HG03135 (cell line): ENCODE data around the gene ATG2A.

Experiments used
- ATAC-seq: cut with Tn5 transposase; IDR thresholded peaks from one replicate; pipeline ENCODE4 v1.9.1; 2021; ENCODE audit warnings: mild to moderate bottlenecking, moderate library complexity; ENCODE audit not compliant: unreplicated experiment

The ATG2A gene

GRCh38 chr11:64925536-64926436 lies 8.8 kb upstream of the ATG2A start:
- no peak for ATAC-seq

- ATAC-seq: no peak
These were observed 7.9 kb upstream of the ATG2A start for GRCh38 chr11:64924910-64925284.

DNA sequence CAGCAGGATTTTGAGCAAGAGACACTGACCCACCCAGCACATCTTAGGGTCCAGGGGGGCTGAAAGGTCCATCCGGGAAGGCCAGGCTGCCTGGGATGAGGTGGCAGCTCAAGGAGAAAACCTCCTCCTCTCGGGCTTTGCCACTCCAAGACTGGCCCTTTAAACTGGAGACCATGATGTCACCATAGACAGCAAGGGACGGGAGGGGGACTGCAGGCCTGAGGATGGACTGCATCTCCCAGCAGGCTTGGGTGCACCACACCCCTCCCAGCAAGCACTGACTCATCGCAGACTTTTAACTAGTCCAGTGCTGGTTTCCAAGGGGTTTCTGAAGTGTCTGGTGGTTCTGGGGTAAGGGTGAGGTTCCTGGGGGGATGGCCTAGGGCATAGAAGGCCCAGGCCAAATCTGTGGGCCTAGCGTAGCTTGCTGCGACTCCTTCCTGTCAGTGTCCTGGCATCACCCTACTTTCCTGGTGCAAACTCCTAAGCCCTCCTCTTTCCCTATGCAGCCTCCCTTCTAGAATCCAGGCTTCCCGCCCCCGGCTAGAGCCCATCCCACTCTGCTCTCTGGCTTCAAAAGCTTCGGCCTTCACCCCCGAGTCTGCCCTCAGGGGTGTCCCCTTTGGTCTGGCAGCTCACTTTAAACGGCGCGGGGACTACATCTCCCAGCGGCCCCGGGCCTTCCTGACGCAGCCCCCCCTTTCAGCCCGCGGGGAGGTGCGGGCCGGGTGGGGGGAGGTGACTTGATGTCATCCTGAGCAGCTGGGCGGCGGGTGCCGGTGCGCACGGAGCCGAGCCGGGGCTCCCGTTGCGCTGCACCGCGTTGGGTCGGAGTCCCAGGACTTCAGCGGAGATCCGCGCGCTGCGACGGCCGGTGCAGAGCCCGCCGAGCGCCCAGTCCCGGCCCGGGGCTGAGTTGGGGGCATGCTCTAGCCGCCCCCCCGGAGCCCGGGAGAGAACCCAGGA lies 7.2 kb upstream of the ATG2A start, which contains the start of gene PPP2R5B:
Gene PPP2R5B (plus strand): TSS at position 746 of the 966 bp plus-strand sequence. CDS start 1,046 bp downstream, outside the sequence.
- peak; percentile 78 for ATAC-seq

GRCh38 chr11:64923151-64923661 lies 6.2 kb upstream of the ATG2A start:
- no peak for ATAC-seq

DNA sequence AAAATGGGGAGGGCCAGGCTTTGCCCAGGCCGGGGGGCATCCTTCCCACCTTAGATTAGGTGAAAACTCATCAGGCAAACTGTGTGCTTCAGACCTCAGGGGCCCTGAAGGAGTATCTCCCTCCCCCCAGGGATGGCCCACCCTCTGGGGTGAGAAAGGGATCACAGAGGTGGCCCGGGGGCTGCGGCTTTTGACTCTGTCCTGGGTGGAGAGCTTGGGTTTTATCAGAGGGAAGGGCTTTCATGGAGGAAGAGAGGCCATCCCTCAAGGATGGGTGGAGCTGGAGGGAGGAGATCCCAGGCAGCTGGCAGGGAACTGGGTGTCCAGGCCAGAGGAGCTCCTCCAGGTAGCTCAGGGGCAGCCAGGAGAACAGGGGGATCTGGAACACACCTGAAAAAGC lies 4.4 kb upstream of the ATG2A start:
- ATAC-seq: no peak

DNA sequence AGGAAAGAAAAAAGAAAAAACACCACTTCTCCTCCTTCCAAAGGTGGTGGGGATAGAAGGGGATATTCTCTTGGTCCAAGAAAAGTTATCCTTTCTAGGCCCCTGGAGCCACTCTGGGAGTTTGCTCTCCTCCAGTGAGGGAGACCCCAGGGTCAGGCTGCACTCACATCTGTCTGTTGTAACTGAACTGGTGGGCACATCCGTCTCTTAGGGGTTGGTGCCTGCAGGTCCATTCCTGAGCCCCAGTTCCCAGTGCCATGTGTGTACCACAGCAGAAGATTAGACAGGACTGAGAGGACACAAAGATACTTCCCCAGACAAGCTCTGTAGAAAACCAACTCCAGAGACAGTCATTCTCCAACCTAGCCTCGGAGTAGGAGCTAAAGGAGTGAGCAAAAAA lies 3.1 kb upstream of the ATG2A start:
- no peak for ATAC-seq

DNA sequence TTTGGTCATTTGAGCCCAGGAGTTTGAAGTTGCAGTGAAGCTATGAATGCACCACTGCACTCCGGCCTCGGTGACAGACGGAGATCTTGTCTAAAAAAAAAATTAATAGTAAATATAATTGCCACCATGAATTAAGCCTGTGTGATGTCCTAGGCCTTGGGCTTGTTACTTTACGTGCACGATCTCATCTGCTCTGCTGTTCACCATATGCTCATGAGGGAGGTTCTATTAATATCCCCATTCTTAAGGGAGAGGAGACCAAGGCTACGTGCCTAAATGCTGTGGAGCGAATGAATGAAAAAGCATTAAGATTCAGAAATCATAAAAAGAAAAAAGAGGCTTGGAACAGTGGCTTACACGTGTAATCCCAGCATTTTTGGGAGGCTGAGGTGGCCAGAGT lies 2.6 kb upstream of the ATG2A start:
- ATAC-seq: no peak

GRCh38 chr11:64918017-64918416 lies 1.0 kb upstream of the ATG2A start:
- ATAC-seq: no peak

- ATAC-seq: no peak
These were observed 620 bp upstream of the ATG2A start for GRCh38 chr11:64917663-64917995.

- peak; percentile 9 for ATAC-seq
These were observed 802 bp downstream of the ATG2A start for GRCh38 chr11:64916040-64916774.

- no peak for ATAC-seq
These were observed 1.6 kb downstream of the ATG2A start for GRCh38 chr11:64915376-64915887.

- no peak for ATAC-seq
These were observed 2.9 kb downstream of the ATG2A start for GRCh38 chr11:64914123-64914522.

GRCh38 chr11:64913171-64913727 lies 3.8 kb downstream of the ATG2A start:
- ATAC-seq: no peak

- no peak for ATAC-seq
These were observed 5.3 kb downstream of the ATG2A start for GRCh38 chr11:64911689-64912088.

DNA sequence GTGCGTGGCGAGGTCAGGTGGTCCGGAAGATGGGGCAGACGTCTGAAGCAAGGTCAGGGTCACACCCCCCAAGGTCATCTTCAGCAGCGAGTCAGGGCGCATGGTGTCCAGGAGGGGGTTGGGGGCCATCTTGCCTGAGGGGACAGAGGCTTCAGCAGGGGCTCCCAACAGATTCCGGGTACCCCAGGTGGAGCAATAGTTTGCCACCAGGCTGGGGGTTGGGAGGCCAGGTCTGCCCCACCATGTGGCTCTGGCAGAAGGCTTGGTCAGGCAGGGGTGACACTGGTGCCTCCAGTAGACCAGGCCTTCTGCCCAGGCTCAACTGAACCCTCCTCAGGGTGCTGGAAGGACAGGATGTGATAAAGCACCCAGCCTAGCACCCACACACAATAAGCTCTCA lies 5.9 kb downstream of the ATG2A start:
- no peak for ATAC-seq

DNA sequence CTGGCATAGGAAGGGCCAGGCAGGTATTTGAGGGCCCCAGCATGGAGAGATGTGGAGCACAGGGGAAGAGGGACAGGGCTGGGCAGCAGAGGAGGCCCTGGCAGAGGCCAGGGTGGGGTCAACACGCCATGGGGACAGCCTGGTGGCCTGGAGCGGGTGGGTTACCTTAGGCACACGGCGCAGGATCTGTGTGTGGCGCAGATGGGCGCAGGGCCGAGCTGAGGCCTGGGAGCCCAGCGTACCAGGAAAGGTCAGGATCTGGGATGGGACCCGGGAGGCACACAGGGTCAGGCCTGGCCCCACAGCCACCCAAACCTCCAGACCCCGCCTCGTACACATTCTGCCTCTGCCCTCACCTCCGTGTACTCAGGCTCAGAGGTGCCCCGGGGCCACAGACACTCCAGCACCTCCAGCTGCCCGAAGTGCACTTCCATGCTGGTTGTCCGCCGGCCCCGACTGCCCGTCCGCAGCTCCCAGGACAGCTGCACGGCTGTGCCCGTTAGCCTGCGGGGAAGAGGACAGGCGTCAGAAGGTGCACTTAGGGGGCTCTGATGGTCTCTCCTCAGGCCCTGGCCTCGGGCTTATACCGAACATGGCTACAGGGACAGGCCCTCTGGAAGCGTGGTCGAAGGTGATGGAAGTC lies 6.4 kb downstream of the ATG2A start:
- ATAC-seq: no peak

GRCh38 chr11:64909653-64910343 lies 7.2 kb downstream of the ATG2A start:
- ATAC-seq: no peak

GRCh38 chr11:64908766-64909165 lies 8.2 kb downstream of the ATG2A start:
- ATAC-seq: no peak

DNA sequence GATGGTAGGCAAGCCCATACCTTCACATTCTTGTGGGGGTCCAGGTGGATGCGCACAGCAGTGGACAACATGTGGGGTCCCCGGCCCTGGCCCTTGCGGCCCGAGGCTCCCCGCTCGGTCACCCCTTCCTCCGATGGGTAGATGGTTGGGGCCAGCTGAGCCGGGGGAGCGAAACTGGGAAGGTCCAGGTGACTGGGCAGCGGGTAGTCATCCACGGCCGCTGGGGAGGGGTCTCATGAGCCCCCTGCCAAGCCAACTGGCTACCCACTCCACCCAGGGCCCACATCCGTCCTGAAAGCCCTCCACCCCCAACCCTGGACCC lies 10.7 kb downstream of the ATG2A start:
- no peak for ATAC-seq
